Measurements from ENCODE around the gene PIGM.

PIGM gene

DNA sequence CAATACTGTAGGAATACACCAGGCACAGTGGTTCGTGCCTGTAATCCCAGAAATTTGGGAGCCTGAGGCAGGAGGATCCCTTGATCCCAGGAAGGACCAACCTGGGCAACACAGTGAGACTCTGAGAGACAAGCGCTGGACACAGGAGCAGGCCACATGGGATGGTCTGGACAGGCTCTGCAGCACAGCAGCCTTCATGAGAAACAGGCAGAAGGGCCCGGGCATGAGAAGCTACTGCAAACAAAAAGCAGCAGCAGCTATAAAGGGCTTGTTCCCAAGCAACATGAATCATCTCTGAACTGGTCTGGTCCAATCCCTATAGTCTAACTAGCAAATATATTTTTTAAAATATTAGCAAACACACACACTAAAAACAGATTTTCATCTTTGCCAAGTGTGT, 42.2 kb downstream of the PIGM start:
- no peak for DNase-seq (ENCODE audit: extremely low spot score)
- ChIA-PET POLR2A (no interaction called here), CTCF (no interaction called here)
- TF ChIP-seq FOXA1 (IDR thresholded peaks at IDR 0.05) (no peak), L3MBTL2 (conservative IDR thresholded peaks at IDR 0.05) (no peak), FOXM1 (IDR thresholded peaks at IDR 0.05; ENCODE audit: borderline replicate concordance) (no peak)

- no peak for TF ChIP-seq NFRKB (IDR thresholded peaks at IDR 0.05)
- TF ChIP-seq BHLHE40 (IDR thresholded peaks at IDR 0.05; ENCODE audit: borderline replicate concordance) = no peak
- no peak for TF ChIP-seq ZNF384 (IDR thresholded peaks at IDR 0.05)
- TF ChIP-seq LEF1 (IDR thresholded peaks at IDR 0.05; ENCODE audit: borderline replicate concordance) = no peak
- no peak for TF ChIP-seq FOXA1 (IDR thresholded peaks at IDR 0.05)
- no peak for TF ChIP-seq CTBP1 (IDR thresholded peaks at IDR 0.05; ENCODE audit: borderline replicate concordance)
- TF ChIP-seq ARNT (IDR thresholded peaks at IDR 0.05) = no peak
- no peak for TF ChIP-seq TARDBP (IDR thresholded peaks at IDR 0.05)
- TF ChIP-seq ELF4 (IDR thresholded peaks at IDR 0.05) = no peak
- ChIA-PET POLR2A (no interaction called here), CTCF (no interaction called here)
- DNase-seq (ENCODE audit: extremely low spot score) = no peak
Measured at GRCh38 chr1:159988006-159988405, 43.8 kb downstream of the PIGM start.

DNA sequence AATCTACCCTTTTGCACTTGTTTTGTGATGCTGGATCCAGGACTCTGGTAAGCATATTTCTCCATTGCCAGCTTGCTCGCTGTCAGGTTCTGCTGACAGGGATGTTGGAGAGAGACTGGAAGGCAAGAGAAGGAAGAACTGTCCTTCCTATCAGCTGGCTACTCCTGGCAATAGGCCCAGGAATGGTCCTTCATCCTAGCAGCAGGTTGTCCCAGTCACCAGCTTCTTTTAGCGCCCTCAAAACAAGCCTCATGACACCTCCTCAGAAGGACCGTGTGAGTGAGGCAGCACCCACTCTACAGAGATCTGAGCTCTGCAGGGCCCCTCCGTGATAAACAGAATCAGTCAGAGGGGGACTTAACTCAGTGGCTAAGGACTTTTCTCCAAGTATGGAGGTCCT, 44.6 kb downstream of the PIGM start:
- POLR2A ChIA-PET = no interaction called here
- DNase-seq (ENCODE audit: extremely low spot score) = no peak
- TF ChIP-seq NFRKB (IDR thresholded peaks at IDR 0.05) (no peak), FOXK2 (IDR thresholded peaks at IDR 0.05) (no peak), L3MBTL2 (conservative IDR thresholded peaks at IDR 0.05) (no peak), BHLHE40 (IDR thresholded peaks at IDR 0.05; ENCODE audit: borderline replicate concordance) (no peak), LEF1 (IDR thresholded peaks at IDR 0.05; ENCODE audit: borderline replicate concordance) (no peak), FOXA1 (IDR thresholded peaks at IDR 0.05) (no peak), ARNT (IDR thresholded peaks at IDR 0.05) (no peak)
- CTCF ChIA-PET = no interaction called here

- TF ChIP-seq ELF4 (IDR thresholded peaks at IDR 0.05) (no peak), ARNT (IDR thresholded peaks at IDR 0.05) (no peak), L3MBTL2 (conservative IDR thresholded peaks at IDR 0.05) (no peak), NFRKB (IDR thresholded peaks at IDR 0.05) (no peak), FOXA1 (IDR thresholded peaks at IDR 0.05) (no peak)
- TF ChIP-seq, protein P1, sequence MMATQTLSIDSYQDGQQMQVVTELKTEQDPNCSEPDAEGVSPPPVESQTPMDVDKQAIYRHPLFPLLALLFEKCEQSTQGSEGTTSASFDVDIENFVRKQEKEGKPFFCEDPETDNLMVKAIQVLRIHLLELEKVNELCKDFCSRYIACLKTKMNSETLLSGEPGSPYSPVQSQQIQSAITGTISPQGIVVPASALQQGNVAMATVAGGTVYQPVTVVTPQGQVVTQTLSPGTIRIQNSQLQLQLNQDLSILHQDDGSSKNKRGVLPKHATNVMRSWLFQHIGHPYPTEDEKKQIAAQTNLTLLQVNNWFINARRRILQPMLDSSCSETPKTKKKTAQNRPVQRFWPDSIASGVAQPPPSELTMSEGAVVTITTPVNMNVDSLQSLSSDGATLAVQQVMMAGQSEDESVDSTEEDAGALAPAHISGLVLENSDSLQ (IDR thresholded peaks at IDR 0.05) = no peak
- CTCF ChIA-PET = no interaction called here
- POLR2A ChIA-PET = no interaction called here
- DNase-seq (ENCODE audit: extremely low spot score) = no peak
Measured at GRCh38 chr1:159986531-159986930, 45.3 kb downstream of the PIGM start.

DNA sequence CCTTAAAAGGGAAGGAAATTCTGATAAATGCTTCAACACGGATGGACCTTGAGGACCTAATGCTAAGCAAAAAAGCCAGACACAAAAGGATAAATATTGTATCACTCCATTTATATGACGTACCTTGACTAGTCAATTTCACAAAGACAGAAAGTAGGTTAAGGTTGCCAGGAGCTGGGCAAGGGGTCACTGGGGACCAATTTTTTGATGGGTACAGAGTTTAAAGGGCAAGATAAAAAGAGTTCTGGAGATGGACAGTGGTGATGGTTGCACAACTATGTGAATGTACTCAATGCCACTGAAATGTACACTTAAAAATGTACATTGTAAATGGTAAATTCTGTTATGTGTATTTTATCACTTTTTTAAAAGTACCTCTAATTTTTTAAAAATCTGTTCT, 45.7 kb downstream of the PIGM start:
- DNase-seq (ENCODE audit: extremely low spot score) = no peak
- ChIA-PET POLR2A (no interaction called here), CTCF (no interaction called here)
- TF ChIP-seq BHLHE40 (IDR thresholded peaks at IDR 0.05; ENCODE audit: borderline replicate concordance) (no peak), L3MBTL2 (conservative IDR thresholded peaks at IDR 0.05) (no peak), ZNF384 (IDR thresholded peaks at IDR 0.05) (no peak), FOXA1 (IDR thresholded peaks at IDR 0.05) (no peak), LEF1 (IDR thresholded peaks at IDR 0.05; ENCODE audit: borderline replicate concordance) (no peak), ARNT (IDR thresholded peaks at IDR 0.05) (no peak), ELF4 (IDR thresholded peaks at IDR 0.05) (no peak), FOXK2 (IDR thresholded peaks at IDR 0.05) (no peak)
- TF ChIP-seq, protein P1 (IDR thresholded peaks at IDR 0.05) = no peak

GRCh38 chr1:159985473-159985872, 46.3 kb downstream of the PIGM start:
- DNase-seq (ENCODE audit: extremely low spot score) = no peak
- CTCF ChIA-PET = no interaction called here
- TF ChIP-seq SP1 (IDR thresholded peaks at IDR 0.05) = no peak
- no peak for TF ChIP-seq FOXM1 (IDR thresholded peaks at IDR 0.05; ENCODE audit: borderline replicate concordance)
- no peak for TF ChIP-seq ELF4 (IDR thresholded peaks at IDR 0.05)
- no peak for TF ChIP-seq HDGF (IDR thresholded peaks at IDR 0.05; ENCODE audit: borderline replicate concordance)
- TF ChIP-seq, protein P1 (IDR thresholded peaks at IDR 0.05) = no peak
- TF ChIP-seq TARDBP (IDR thresholded peaks at IDR 0.05) = no peak
- no peak for TF ChIP-seq FOXK2 (IDR thresholded peaks at IDR 0.05)
- TF ChIP-seq LEF1 (IDR thresholded peaks at IDR 0.05; ENCODE audit: borderline replicate concordance) = no peak
- no peak for TF ChIP-seq CTBP1 (IDR thresholded peaks at IDR 0.05; ENCODE audit: borderline replicate concordance)
- TF ChIP-seq FOXA1 (IDR thresholded peaks at IDR 0.05) = no peak
- TF ChIP-seq SUZ12 (IDR thresholded peaks at IDR 0.05) = no peak
- POLR2A ChIA-PET = no interaction called here

GRCh38 chr1:159983681-159984080, 48.1 kb downstream of the PIGM start:
- CTCF ChIA-PET = interaction anchor here (1.0 kb wide), 1 partner anchor 91 kb away, joined by 3 read pairs; no protein-coding TSS in a partner anchor
- POLR2A ChIA-PET = no interaction called here
- no peak for TF ChIP-seq LEF1 (IDR thresholded peaks at IDR 0.05; ENCODE audit: borderline replicate concordance)
- no peak for TF ChIP-seq FOXM1 (IDR thresholded peaks at IDR 0.05; ENCODE audit: borderline replicate concordance)
- no peak for TF ChIP-seq CTBP1 (IDR thresholded peaks at IDR 0.05; ENCODE audit: borderline replicate concordance)
- TF ChIP-seq SUZ12 (IDR thresholded peaks at IDR 0.05) = no peak
- TF ChIP-seq FOXA1 (IDR thresholded peaks at IDR 0.05) = no peak
- no peak for TF ChIP-seq HDGF (IDR thresholded peaks at IDR 0.05; ENCODE audit: borderline replicate concordance)
- no peak for TF ChIP-seq L3MBTL2 (conservative IDR thresholded peaks at IDR 0.05)
- no peak for TF ChIP-seq ARNT (IDR thresholded peaks at IDR 0.05)
- TF ChIP-seq TARDBP (IDR thresholded peaks at IDR 0.05) = no peak
- no peak for TF ChIP-seq NFRKB (IDR thresholded peaks at IDR 0.05)
- TF ChIP-seq ELF4 (IDR thresholded peaks at IDR 0.05) = no peak
- TF ChIP-seq BHLHE40 (IDR thresholded peaks at IDR 0.05; ENCODE audit: borderline replicate concordance) = no peak
- no peak for TF ChIP-seq FOXK2 (IDR thresholded peaks at IDR 0.05)
- TF ChIP-seq SP1 (IDR thresholded peaks at IDR 0.05) = no peak
- no peak for TF ChIP-seq ZNF384 (IDR thresholded peaks at IDR 0.05)
- TF ChIP-seq, protein P1 (IDR thresholded peaks at IDR 0.05) = no peak
- DNase-seq (ENCODE audit: extremely low spot score) = no peak
